HG02970 (cell line): ENCODE data around the gene MEF2C.
A peak's percentile ranks its signal among the peaks of the same experiment; 100 is the strongest.

ENCODE experiments used
- ATAC-seq: cut with Tn5 transposase; IDR thresholded peaks from one replicate; pipeline ENCODE4 v1.9.1; 2021; ENCODE audit warnings: mild to moderate bottlenecking, moderate library complexity, moderate number of reproducible peaks; ENCODE audit not compliant: unreplicated experiment, low FRiP score

Gene MEF2C

DNA sequence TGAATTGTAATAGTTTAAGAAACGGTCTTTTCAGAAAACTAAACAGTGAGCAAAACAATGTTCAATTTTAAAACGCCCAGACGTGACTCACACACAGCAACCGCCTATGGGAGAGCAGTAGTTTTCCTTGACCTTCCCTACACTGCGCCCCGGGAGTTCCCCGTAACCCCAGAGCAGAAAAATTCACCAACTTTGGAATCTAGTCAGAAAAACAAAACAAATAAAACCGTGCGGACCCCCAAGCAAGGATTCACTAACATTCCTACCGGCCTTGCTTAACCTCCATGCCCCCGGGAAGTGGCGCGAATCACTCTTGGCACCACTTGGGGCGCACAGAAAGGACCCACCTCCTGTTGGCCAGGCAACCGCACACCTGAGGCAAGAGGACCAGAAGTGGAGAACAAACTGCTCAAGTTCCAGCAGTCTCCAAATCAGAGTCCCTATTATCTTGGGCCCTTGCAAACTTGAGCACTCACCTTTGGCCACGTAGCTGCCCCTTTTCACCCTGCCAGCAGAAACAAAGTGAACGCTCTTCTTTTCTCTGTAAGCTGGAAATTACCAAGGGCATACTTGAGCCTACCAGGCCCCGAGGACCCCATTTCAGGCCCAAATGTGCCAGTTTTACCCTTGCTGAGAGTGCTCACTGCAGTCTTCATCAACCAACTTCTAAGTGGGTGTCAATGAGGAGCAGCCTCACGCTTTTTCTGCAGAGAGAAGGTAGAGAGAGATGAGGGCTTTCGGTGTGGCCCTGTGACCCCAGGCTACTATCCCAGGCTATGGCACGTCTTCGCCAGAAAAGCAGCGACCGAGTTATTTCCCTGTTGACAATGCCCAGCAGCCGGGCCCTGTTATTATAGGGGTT, 189.7 kb downstream of the MEF2C start:
- ATAC-seq = no peak

DNA sequence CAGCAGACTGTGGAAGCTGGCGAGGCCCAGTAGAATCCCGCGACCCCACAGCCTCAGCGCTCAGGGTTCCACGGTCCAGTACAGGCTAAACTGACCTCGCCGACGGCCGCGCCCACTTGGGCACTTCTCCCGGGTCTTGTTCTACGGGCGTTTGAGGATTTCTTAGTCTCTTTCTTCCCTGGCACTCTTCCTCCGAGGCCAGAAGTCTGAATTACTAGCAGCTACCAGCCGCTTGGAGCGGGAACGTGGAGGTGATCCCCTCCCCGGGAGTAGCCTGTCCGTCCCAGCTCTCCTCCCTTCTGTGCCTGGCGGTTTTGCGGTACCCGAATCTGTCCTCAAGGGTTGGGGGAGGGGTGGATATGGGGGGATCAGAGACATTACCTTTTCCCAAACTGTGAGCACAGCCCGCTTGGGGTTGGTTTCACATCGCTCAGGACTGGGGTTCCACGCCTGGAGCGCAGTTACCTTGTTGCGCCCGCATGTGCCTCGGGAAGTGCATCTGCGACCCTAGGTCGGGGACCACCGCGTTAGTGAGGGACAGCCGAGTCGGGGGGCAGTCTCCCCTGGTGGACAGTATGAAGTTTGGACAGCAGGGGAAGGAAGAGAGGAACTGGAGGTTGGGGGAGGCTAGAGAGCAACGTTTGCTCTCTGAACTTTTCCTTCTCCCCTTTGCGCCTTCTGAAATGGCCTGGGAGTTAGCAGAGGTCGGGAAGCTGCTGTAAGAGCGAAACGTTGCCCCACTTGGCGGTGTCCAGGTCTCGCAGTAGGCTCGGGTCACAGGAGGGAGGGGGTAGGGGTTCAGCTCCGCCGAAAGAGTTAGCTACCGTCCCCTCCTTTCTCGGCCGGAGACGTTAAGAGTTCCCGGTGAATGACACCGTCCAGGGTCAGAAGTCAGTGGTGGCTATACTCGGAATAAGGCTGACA, 190.8 kb downstream of the MEF2C start:
- no peak for ATAC-seq

DNA sequence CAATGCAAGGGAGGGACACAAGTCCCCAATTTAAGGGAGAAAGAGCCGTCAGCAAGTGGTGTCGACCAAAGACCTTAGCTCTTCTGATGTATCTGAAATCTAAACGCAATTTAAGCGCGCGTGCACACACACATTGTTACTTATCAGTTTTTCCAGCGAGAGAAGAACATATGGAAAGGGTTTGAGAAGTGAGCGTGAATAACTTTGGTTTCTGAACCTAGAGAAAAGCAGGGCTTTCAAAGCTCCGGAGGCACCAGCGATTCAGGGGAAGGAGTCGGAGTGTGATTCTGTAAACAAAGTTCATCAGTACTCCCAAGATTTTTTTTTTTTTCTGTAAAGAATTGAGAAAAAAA, 191.8 kb downstream of the MEF2C start:
- no peak for ATAC-seq

- peak; percentile 81 for ATAC-seq
Observed at GRCh38 chr5:88690409-88691229, 192.4 kb downstream of the MEF2C start.

GRCh38 chr5:88689668-88690408, 193.1 kb downstream of the MEF2C start:
- no peak for ATAC-seq

DNA sequence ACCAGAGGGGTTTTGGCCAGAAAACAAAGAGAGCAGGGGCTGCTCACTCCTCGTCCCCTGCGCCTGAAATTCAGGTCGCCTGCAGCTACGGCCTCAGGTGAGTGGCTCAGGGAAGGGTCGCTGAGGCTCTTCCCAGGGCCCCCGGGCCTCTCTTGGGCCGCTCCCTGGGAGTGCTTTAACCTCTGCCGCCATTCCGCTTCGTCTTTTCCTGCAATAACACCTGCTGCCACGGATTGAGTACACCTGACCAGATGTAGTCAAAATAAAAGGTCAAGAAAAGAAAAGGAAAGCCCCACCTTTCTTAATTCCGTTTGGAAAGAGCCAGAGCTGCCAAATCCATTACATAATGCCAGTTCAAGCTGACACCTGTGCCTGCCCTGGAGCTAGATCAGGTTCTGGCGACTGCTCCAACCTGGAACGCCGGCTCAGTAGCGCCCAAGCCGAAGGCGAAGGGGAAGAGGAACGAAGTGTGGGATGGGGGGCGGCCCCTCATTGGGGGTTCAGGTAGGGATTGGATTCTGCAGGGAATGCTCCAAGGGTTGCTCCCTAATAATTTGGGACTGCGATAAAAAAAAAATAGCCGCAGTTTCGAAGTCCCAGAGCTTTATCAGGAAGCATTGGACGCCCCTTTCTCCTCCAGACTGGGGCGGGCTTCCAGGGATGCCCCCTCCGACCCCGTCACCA, 193.9 kb downstream of the MEF2C start:
- ATAC-seq = no peak

- ATAC-seq = no peak
Observed at GRCh38 chr5:88688156-88688983, 194.6 kb downstream of the MEF2C start.

- ATAC-seq = no peak
Observed at GRCh38 chr5:88687373-88687911, 195.5 kb downstream of the MEF2C start.

GRCh38 chr5:88686726-88687125, 196.3 kb downstream of the MEF2C start:
- no peak for ATAC-seq

- no peak for ATAC-seq
Observed at GRCh38 chr5:88685591-88686541, 197.1 kb downstream of the MEF2C start.

DNA sequence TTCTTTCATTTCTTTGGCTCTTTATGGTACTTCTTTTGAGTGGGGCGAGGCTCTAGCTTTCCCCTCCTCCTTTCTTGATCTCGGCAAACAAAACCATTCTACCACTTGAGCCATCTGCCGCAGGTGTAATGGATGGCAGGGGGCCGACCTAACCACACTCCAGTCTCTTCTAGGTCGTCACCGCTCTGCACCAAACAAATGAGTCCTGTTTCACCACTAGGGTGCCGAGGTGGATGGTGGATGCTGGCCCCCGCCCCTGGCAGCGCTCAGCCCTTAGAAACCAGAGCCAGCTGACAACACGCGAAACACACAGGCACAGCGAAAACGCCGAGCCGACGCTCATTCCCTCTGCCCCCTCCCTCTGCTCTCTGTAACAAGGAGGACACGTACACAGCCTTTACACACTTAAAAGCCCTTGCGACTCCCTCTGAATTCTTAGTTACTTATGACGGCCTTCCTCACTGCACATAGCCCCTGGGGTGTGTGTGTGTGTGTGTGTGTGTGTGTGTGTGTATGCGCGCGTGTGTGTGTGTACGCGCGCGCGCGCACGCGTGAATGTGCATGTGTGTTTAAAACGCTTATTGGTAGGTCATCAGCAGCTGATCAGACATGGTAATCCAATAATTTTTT, 199.4 kb downstream of the MEF2C start:
- peak; percentile 62 for ATAC-seq

GRCh38 chr5:88682881-88683361, 200.1 kb downstream of the MEF2C start:
- ATAC-seq = no peak

GRCh38 chr5:88682131-88682530, 200.9 kb downstream of the MEF2C start:
- ATAC-seq = no peak

- no peak for ATAC-seq
Observed at GRCh38 chr5:88681211-88681803, 201.7 kb downstream of the MEF2C start.

DNA sequence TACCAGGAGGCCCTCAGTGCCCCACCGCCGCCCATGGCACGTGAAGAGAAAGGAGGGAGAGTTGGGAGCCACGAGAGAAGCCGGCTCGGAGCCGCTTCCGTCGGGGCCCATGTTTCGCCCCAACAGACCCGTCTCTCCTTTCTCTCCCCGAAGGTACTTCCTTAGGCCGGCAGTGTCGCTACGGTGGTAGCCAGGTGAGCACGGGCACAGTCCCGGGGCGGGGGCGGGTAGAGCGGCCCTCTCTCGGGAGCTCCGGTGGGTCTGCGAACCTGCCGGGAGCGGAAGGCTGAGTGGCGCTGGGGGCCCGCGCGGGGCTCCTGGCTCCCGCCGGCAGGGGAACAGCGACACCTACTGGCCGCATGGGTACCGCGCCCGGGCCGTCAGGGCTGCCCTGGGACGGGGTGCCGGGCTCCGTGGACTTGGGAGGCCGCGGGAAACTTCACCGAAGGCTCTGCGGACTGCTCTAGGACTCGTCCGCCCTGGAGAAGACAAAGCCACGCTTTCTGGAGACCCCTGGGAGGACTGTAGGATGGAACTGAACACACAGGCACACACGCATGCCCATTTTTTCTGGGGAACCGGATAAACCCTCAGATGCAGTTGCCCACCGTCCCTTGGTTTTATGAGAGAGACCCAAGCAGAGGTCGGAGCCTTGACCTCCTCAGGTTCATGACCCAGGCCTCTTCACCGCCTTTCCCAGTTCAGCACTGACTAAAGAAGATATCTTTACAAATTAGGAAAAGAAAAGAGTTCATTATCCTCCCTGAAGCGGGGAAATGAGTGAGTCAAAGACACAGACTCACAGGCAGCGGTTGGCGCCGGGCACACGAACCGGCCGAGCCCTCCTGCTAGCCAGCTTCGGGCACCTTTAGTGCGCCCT, 202.5 kb downstream of the MEF2C start:
- ATAC-seq = peak; percentile 78
